ENCODE data around the gene CHCHD1. TPM values are rescaled to one million over a fixed set of nuclear protein-coding genes. Genes with fewer than 3 reads are reported as not detected.
"Not testable (repeated sequence)": the region's sequence is repeated elsewhere in the genome, so short reads cannot be mapped to it uniquely, and the experiment has no call there.

CHCHD1 gene
- total and polyA plus RNA-seq, 3 donors from 2014 or later, result 27.9 to 37.4 (median 31.3) TPM

DNA sequence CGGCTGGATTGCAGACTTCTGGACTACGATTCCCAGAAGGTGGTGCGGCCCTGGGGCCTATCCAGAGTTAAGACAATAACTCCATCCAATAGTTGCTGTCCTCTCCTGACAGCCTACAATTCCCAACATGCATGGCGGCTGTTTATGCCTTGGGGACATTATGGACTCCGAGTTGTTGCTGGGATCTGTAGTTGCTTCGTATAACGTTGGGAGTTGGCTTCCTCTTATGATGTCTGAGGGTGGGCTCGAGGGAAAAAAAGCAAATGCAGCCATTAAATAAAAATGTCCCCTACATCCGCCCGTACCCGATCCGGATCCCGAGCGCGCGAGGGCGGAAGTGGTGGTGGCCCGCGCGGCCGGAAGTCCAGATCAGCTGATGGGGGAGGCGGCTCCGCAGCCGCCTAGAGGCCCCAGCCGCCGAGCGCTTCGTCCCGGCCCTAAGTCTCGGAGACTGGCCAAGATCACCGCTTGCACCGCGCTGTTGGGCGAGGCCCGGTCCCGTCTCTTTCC, 3.4 kb downstream of the CHCHD1 start, which contains the start of gene ZSWIM8:
ZSWIM8 (plus strand) TSS at position 396 of the 510 bp plus-strand sequence. CDS start 273 bp downstream, outside the sequence.
- TF ChIP-seq CTCF (IDR thresholded peaks at IDR 0.05) (no peak), POLR2A (IDR thresholded peaks at IDR 0.05) (no peak)
- Histone ChIP-seq H3K27ac (peak within 1 kb of the TSS; percentile 82 to 94), H3K4me3 (peak within 1 kb of the TSS; percentile 71 to 84), H3K27me3 (no peaks in the 10 kb centered on the region), H3K9me3 (no peaks in the 10 kb centered on the region), H3K36me3 (ENCODE audit: low read depth, missing control alignments) (no peaks in the 10 kb centered on the region), H3K4me1 (peaks cover 23% of the 10 kb centered on the region)
- WGBS, 2 donors, result 0% methylated on average over 3 to 36 of the region's 36 CpGs
- DNase-seq, result peak; percentile 96
- intact Hi-C loops (cut with DNase I; ENCODE audit: low total_unique reads), result no loop called here

DNA sequence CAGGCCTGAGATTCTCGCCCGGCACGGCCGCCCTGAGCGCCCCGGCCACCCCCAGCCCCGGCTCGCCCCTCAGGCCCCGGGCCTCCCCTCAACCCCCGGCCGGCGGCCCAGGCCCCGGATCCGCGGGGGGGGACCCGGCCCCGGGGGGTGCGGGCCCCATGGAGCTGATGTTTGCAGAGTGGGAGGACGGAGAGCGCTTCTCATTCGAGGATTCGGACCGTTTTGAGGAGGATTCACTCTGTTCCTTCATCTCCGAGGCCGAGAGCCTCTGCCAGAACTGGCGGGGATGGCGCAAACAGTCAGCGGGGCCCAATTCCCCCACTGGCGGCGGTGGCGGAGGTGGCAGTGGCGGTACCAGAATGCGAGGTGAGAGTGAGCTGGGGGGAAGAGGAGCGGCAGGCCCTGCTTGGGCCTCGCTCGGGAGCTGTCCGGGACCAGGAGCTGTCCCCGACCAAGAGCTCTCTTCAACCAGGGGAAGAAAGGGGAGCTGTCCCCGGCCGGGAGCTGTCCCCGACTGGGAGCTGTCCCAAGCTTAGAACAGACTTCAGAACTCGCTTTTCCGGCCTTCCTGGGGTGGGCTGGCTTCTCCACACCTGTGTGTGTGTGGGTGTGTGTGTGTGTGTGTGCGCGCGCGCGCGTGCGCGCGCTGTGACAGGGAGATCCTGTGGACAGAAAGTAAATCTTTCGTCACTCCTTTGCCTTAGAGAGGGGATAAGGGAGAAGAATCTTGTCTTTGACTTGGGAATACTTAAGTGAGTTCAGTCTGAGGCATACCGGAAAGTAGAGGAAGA, 4.1 kb downstream of the CHCHD1 start:
- Histone ChIP-seq H3K27me3 (no peaks in the 10 kb centered on the region), H3K9me3 (no peaks in the 10 kb centered on the region), H3K4me3 (peak overlapping the region; percentile 71 to 84), H3K27ac (peak overlapping the region; percentile 82 to 94), H3K36me3 (ENCODE audit: low read depth, missing control alignments) (no peaks in the 10 kb centered on the region), H3K4me1 (peaks cover 23% of the 10 kb centered on the region)
- intact Hi-C loops (cut with DNase I; ENCODE audit: low total_unique reads), result no loop called here
- WGBS, 2 donors, result 0 to 1% methylated on average over 17 to 54 of the region's 54 CpGs
- TF ChIP-seq CTCF (IDR thresholded peaks at IDR 0.05) (no peak), POLR2A (IDR thresholded peaks at IDR 0.05) (no peak)
- DNase-seq, result peak; percentile 32

DNA sequence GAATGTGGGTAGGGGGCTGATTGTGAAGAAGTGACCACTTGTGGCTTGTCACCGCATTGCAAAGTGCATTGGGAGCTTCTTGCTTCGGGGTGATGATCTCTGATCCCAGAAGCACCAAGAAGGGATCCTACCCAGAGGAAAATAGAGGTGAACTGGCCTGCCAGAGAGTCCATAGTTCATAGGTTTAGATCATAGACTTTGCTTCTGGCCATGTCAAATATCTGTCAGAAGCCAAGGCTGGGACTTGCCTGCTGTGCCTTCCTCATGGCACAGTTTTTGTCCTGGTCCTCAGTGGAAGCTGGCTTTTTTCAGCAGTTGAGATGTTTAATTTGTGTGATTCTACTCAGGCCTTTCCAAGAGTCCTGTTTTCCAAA, 4.7 kb downstream of the CHCHD1 start:
- intact Hi-C loops (cut with DNase I; ENCODE audit: low total_unique reads), result no loop called here
- 3% methylated on average over 2 of the region's 2 CpGs for WGBS, 2 donors

GRCh38 chr10:73787031-73787800, 5.4 kb downstream of the CHCHD1 start:
- H3K27me3 ChIP-seq; DNase-seq; intact Hi-C loops (cut with DNase I; ENCODE audit: low total_unique reads); H3K36me3 ChIP-seq (ENCODE audit: low read depth, missing control alignments); H3K27ac ChIP-seq; H3K4me3 ChIP-seq; H3K9me3 ChIP-seq: not testable (repeated sequence)
- WGBS, 2 donors, result 80 to 87% methylated on average over 21 of the region's 21 CpGs
- peaks cover 23% of the 10 kb centered on the region for H3K4me1 ChIP-seq

More for the DNA sequence above, 4.7 kb downstream of the CHCHD1 start:
- Histone ChIP-seq H3K27ac (peak overlapping the region in 1 of 2 donors; percentile 82), H3K9me3 (no peaks in the 10 kb centered on the region), H3K27me3 (no peaks in the 10 kb centered on the region), H3K4me3 (peak overlapping the region; percentile 71 to 84), H3K4me1 (peaks cover 23% of the 10 kb centered on the region), H3K36me3 (ENCODE audit: low read depth, missing control alignments) (no peaks in the 10 kb centered on the region)
- TF ChIP-seq CTCF (IDR thresholded peaks at IDR 0.05) (no peak), POLR2A (IDR thresholded peaks at IDR 0.05) (no peak)
- no peak for DNase-seq
